Measurements from ENCODE around the gene CEMIP. TPM values are rescaled to one million over a fixed set of nuclear protein-coding genes. Genes with fewer than 3 reads are reported as not detected.

The CEMIP gene
- total RNA-seq, 1 donor from 2014 or later: 3.7 TPM

DNA sequence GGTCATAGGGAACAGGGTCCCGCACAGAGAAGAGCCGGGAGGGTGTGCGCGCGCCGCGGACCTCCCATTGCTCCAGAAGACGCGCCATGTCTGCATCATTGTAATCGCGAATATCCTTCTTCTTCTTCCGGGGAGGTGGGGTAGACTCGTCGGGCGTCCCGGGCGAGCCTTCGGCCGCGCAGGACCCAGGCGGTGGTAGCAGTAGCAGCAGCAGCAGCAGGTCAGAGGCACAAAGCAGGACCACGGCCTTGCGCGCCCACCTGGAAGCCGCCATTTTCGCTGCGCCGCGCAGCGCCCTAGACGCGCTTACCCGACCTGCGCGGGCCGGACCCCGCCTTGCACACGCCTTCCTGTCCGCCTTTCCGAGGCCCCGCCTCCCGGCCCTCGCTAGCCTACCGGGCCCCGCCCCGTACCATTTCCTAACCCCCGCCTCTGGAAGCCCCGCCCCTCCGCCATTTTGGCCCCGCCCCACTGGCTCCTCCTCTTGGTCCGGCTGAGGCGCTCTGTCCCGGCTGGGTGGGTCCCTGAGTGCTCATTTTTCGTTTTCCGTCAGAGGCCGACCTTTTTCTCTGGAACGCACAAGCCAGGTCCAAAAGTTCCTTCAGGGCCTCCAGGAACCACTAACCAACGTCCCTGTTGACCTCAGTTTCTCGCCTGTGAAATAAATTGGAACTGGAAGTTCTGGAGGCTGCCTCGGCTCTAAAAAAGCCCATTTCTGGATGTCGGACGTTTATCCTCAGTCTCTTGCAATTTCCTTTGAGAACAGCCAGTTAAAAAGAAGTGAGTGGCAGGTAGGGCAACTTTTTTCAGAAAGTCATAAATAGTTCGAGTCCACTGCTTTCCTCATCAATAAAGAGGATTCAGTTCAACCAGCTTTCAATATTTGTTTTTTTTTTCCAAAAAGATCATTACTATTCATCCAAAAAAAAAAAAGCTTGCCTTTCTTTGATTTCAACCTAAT lies 210.6 kb downstream of the CEMIP start, which contains the start of gene MESD:
Gene MESD, minus strand, starts transcription at position 302 of the 961 bp plus-strand sequence. Its CDS starts 28 bp downstream, at position 274.
- DNase-seq (ENCODE audit: low spot score in 2 of 2) (peak; percentile 91 to 96), FAIRE-seq (no peak)

- FAIRE-seq (no peak), DNase-seq (ENCODE audit: low spot score in 2 of 2) (no peak)
Measured at GRCh38 chr15:80990955-80991354, 211.8 kb downstream of the CEMIP start.

GRCh38 chr15:80991421-80991820 lies 212.3 kb downstream of the CEMIP start:
- FAIRE-seq: no peak

DNA sequence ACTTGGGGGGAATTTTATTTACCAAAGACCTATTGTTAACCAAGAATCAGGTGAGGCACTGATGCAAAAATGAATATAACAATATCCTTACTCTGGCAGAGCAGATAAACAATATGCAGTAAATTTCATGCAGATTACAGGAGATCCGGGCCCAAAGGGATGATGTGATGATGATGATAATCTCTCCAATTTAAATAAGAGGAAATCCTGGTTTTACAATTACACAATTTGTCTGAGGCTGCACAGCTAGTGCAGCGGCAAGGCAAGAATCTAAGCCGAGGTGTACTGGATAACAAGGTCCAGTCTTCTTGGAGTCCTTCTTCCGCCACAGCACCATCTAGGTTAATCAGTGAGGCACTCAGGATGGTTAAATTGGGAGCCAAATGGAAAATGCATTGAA lies 212.8 kb downstream of the CEMIP start:
- FAIRE-seq: no peak
- DNase-seq (ENCODE audit: low spot score in 2 of 2): no peak

More at GRCh38 chr15:80991421-80991820, 212.3 kb downstream of the CEMIP start:
- DNase-seq (ENCODE audit: low spot score in 2 of 2): peak in 1 of 2 donors; percentile 68

GRCh38 chr15:80992441-80992840 lies 213.3 kb downstream of the CEMIP start:
- FAIRE-seq (no peak), DNase-seq (ENCODE audit: low spot score in 2 of 2) (no peak)

- FAIRE-seq: no peak
- DNase-seq (ENCODE audit: low spot score in 2 of 2): no peak
Measured at GRCh38 chr15:80996247-80996646, 217.1 kb downstream of the CEMIP start.

DNA sequence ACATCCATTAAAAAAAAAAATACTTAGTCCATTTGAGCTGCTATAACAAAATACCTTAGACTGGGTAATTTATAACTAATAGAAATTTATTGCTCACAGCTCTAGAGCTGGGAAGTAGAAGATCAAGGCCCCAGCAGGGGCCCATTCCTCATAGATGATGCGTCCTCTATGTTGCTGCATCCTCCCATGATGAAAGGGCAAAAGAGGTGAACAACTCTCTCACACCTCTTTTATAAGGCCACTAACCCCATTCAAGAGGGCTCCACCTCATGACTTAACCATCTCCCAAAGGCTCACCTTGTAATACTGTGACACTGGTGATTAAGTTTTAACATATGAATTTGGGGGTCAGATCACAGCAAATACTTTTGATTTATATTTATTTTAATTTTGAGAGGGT lies 218.5 kb downstream of the CEMIP start:
- no peak for FAIRE-seq

GRCh38 chr15:80998251-80998650 lies 219.1 kb downstream of the CEMIP start:
- DNase-seq (ENCODE audit: low spot score in 2 of 2) (no peak), FAIRE-seq (no peak)

More for the DNA sequence above, 218.5 kb downstream of the CEMIP start:
- no peak for DNase-seq (ENCODE audit: low spot score in 2 of 2)

DNA sequence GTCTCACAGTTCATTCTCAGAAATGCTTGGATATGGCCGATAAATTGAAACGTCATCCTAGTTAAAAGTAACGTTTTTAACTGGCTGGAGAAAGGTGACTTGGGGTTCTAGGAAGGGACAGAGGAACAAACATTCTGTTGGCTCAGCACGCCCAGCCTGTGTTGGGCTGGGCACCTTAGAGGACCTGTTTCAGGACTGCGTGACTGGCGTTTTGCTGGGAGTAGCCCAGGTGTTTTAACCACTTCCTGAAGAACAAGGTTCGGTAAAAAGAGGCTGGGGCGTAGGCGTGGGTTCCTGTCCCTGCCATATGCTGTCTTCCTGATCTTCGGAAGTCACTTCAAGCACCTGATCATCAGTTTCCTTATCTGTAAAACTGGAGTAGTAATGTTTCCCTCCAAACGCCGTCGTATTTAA lies 220.5 kb downstream of the CEMIP start:
- DNase-seq (ENCODE audit: low spot score in 2 of 2) (no peak), FAIRE-seq (no peak)

DNA sequence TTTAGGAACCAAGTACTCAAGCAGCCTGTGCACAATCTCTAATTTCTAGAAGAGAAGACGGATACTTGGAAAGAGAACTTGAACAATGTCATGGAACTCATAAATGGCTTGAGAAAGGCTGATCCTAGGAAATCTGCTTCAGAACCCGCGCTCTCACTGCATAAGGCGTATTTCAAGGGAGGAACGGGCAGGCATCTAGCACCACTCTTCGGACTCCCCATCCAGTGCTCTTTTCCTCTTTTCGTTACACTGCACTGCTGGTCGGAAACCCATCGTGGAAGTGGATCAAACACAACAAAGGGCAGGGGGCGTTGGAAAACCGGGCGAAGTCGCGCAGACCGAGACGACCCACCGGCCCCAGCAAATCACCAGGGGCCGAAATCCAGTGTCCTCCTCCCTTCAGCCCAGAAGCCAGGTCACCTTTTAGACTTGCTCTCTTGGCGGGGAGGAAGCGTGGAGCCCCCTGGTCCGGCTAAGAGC lies 221.0 kb downstream of the CEMIP start:
- DNase-seq (ENCODE audit: low spot score in 2 of 2) (no peak), FAIRE-seq (no peak)

- no peak for FAIRE-seq
Measured at GRCh38 chr15:81000624-81001151, 221.5 kb downstream of the CEMIP start, which contains the start of gene TLNRD1. Gene TLNRD1, plus strand, starts transcription at chr15:81000923. Its CDS starts 1,349 bp downstream, at chr15:81002272.

More at GRCh38 chr15:81000624-81001151, 221.5 kb downstream of the CEMIP start, which contains the start of gene TLNRD1:
- DNase-seq (ENCODE audit: low spot score in 2 of 2): peak; percentile 88 to 90

Small RNA genes lying within 50 kb of the gene (small RNA-seq; reads per million reads assigned to genes)
- gene MIR4514 (not detected), gene MIR549A (0.10 reads per million)

Other genes starting within 250 kb of the CEMIP start
- 12.6 TPM for gene ABHD17C, start 84.1 kb upstream of the CEMIP start, total RNA-seq
- gene MESD, start 210.4 kb downstream of the CEMIP start, total RNA-seq: 12.2 TPM
- gene TLNRD1, start 221.6 kb downstream of the CEMIP start, total RNA-seq: 6.1 TPM

All from frontal cortex (tissue), 4 donors.